ENCODE measurements around the gene LRTM2. TPM values are rescaled to one million over a fixed set of nuclear protein-coding genes. Genes with fewer than 3 reads are reported as not detected.

Gene LRTM2
- total and polyA plus RNA-seq, 2 of the 4 experiments (the other 2 are of a cell fraction): not detected

DNA sequence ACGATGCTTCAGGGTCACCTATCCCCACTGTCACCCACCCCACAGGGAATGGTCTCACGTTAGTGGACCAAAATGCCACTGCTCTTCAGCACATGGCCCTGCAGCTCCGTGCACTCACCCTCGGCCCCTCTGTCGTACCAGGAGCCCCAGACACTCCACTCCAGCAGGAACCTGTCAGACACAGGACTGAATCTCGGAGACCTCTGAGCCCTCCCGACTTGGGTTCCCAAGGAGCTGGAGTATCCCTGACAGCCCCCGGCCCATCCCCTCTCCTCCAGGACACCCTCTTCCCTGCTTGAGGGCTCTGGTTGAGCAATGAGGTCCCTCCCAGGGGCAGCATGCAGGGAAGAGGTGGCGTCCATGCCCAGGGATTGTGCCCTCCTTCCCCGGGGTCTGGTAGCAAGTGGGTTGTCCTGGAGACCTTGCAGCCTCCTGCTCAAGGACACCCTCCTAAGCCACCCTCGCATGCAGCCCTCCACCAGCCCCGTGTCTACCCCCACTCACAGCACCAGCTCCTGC lies 20.4 kb upstream of the LRTM2 start:
- no TSS peak for BruUV-seq (replicated peaks)
- Histone ChIP-seq H3K4me1 (ENCODE audit: control insufficient read depth, insufficient read depth, low read length) (peaks cover 4% of the 10 kb centered on the region; the same call in 1 of the 2 replicates), H3K9me1 (ENCODE audit: insufficient read depth, low read length) (peaks cover 4% of the 10 kb centered on the region; the same call in 1 of the 2 replicates), H2BK20ac (ENCODE audit: low read depth, low read length) (no peak overlapping the region), H3K27me3 (ENCODE audit: control insufficient read depth, insufficient read depth, low read length) (no peaks in the 10 kb centered on the region; the same call in 1 of the 2 replicates), H3K27ac (ENCODE audit: insufficient read depth, low read length) (no peak overlapping the region), H2AK9ac (replicated peaks; ENCODE audit: low read depth, low read length, poor library complexity) (no peak overlapping the region), H3K14ac (replicated peaks; ENCODE audit: low read depth, low read length) (no peak overlapping the region), H3K9me3 (ENCODE audit: control insufficient read depth, insufficient read depth, low read length) (no peaks in the 10 kb centered on the region), H3K4me3 (ENCODE audit: insufficient read depth, low read depth, low read length) (no peak overlapping the region), H3K9ac (ENCODE audit: low read depth, low read length) (no peak overlapping the region), H3K56ac (ENCODE audit: extremely low read depth, insufficient read depth, low read length) (no peak overlapping the region), H2AFZ (replicated peaks; ENCODE audit: low read length, poor library complexity) (no peak overlapping the region), H3K4ac (ENCODE audit: low read depth, low read length) (no peak overlapping the region), H3K4me2 (ENCODE audit: low read depth, low read length) (no peak overlapping the region), H4K5ac (ENCODE audit: low read depth, low read length) (no peak overlapping the region), H2BK5ac (ENCODE audit: low read depth, low read length, poor library complexity, severe bottlenecking) (no peak overlapping the region), H4K91ac (ENCODE audit: insufficient read depth, low read depth, low read length) (no peak overlapping the region), H2AK5ac (ENCODE audit: low read depth, low read length) (peak overlapping the region; percentile 10; the same call in 1 of the 2 replicates), H2BK15ac (ENCODE audit: low read depth, low read length) (no peak overlapping the region), H4K20me1 (ENCODE audit: insufficient read depth, low read length) (no peaks in the 10 kb centered on the region), H2BK120ac (ENCODE audit: low read depth, low read length) (no peak overlapping the region), H3K79me1 (ENCODE audit: low read depth in 1 of 2, low read length in 2 of 2) (0 out of 4 replicates have a peak, but pooled peaks cover 0 to 3% of the 10 kb centered on the region in 2 experiments), H3K18ac (ENCODE audit: low read depth, low read length) (no peak overlapping the region), H4K8ac (ENCODE audit: low read depth in 2 of 2, low read length in 2 of 2) (no peak overlapping the region), H3K36me3 (ENCODE audit: control insufficient read depth, insufficient read depth, low read length) (no peaks in the 10 kb centered on the region), H3K23ac (ENCODE audit: low read depth, low read length) (no peak overlapping the region)
- POLR2A ChIA-PET (ENCODE audit: unreplicated experiment): no interaction called here
- ATAC-seq (ENCODE audit: low read depth) (no peak), DNase-seq (no peak)
- CTCF ChIA-PET: interaction anchor here (0.7 kb wide), 1 partner anchor 140 kb away, joined by 3 read pairs; no protein-coding TSS in a partner anchor
- dilution Hi-C loops (cut with HindIII; ENCODE audit: low sequenced_read_pairs, unreplicated experiment): no loop called here
- intact Hi-C loops (cut with micrococcal nuclease): loop anchor here (1.0 to 5.0 kb wide), 2 partner anchors 140 to 252 kb away; partner anchors contain the start of gene CACNA1C
- WGBS, 2 experiments (ENCODE audit: extremely low coverage in 2 of 2, insufficient read length in 1 of 2): 67% methylated on average over 1 of the region's 12 CpGs; no CpG with 5 or more reads in 1 of the 2 experiments
- TF ChIP-seq RAD21 (IDR thresholded peaks at IDR 0.05; ENCODE audit: low read length) (no peak), MAZ (IDR thresholded peaks at IDR 0.05; ENCODE audit: borderline replicate concordance, low read depth, low read length) (no peak), MXI1 (IDR thresholded peaks at IDR 0.05; ENCODE audit: borderline replicate concordance, low read depth, low read length) (no peak), POLR2A (IDR thresholded peaks at IDR 0.05; ENCODE audit: low read depth, low read length) (no peak), RCOR1 (IDR thresholded peaks at IDR 0.05; ENCODE audit: insufficient replicate concordance, low read length) (no peak), NFE2L2 (IDR thresholded peaks at IDR 0.05; ENCODE audit: low read depth, low read length) (no peak), CEBPB (IDR thresholded peaks at IDR 0.05; ENCODE audit: low read depth, low read length) (no peak), FOS (IDR thresholded peaks at IDR 0.05; ENCODE audit: low read depth, low read length) (no peak), SMC3 (IDR thresholded peaks at IDR 0.05; ENCODE audit: low read depth, low read length) (no peak), RFX5 (IDR thresholded peaks at IDR 0.05; ENCODE audit: low read depth, low read length) (no peak), BHLHE40 (IDR thresholded peaks at IDR 0.05; ENCODE audit: low read depth, low read length) (no peak), CHD1 (IDR thresholded peaks at IDR 0.05; ENCODE audit: low read depth, low read length) (no peak), MAFK (IDR thresholded peaks at IDR 0.05; ENCODE audit: low read depth, low read length) (no peak)
- TF ChIP-seq, protein P1, sequence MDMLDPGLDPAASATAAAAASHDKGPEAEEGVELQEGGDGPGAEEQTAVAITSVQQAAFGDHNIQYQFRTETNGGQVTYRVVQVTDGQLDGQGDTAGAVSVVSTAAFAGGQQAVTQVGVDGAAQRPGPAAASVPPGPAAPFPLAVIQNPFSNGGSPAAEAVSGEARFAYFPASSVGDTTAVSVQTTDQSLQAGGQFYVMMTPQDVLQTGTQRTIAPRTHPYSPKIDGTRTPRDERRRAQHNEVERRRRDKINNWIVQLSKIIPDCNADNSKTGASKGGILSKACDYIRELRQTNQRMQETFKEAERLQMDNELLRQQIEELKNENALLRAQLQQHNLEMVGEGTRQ (IDR thresholded peaks at IDR 0.05; ENCODE audit: low read depth, low read length): no peak
- TF ChIP-seq, protein P2, sequence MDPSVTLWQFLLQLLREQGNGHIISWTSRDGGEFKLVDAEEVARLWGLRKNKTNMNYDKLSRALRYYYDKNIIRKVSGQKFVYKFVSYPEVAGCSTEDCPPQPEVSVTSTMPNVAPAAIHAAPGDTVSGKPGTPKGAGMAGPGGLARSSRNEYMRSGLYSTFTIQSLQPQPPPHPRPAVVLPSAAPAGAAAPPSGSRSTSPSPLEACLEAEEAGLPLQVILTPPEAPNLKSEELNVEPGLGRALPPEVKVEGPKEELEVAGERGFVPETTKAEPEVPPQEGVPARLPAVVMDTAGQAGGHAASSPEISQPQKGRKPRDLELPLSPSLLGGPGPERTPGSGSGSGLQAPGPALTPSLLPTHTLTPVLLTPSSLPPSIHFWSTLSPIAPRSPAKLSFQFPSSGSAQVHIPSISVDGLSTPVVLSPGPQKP (IDR thresholded peaks at IDR 0.05; ENCODE audit: borderline replicate concordance, low read depth, low read length): no peak
- TF ChIP-seq, protein P3, sequence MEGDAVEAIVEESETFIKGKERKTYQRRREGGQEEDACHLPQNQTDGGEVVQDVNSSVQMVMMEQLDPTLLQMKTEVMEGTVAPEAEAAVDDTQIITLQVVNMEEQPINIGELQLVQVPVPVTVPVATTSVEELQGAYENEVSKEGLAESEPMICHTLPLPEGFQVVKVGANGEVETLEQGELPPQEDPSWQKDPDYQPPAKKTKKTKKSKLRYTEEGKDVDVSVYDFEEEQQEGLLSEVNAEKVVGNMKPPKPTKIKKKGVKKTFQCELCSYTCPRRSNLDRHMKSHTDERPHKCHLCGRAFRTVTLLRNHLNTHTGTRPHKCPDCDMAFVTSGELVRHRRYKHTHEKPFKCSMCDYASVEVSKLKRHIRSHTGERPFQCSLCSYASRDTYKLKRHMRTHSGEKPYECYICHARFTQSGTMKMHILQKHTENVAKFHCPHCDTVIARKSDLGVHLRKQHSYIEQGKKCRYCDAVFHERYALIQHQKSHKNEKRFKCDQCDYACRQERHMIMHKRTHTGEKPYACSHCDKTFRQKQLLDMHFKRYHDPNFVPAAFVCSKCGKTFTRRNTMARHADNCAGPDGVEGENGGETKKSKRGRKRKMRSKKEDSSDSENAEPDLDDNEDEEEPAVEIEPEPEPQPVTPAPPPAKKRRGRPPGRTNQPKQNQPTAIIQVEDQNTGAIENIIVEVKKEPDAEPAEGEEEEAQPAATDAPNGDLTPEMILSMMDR (conservative IDR thresholded peaks at IDR 0.05; ENCODE audit: low read depth, low read length): no peak
- in situ Hi-C loops (cut with MboI; ENCODE audit: low sequenced_read_pairs): loop anchor here (10.0 to 25.0 kb wide), 3 partner anchors 225 to 785 kb away; no protein-coding TSS in a partner anchor

All from IMR-90 (cell line).